Measurements from ENCODE around the gene SORCS1.

Gene SORCS1

DNA sequence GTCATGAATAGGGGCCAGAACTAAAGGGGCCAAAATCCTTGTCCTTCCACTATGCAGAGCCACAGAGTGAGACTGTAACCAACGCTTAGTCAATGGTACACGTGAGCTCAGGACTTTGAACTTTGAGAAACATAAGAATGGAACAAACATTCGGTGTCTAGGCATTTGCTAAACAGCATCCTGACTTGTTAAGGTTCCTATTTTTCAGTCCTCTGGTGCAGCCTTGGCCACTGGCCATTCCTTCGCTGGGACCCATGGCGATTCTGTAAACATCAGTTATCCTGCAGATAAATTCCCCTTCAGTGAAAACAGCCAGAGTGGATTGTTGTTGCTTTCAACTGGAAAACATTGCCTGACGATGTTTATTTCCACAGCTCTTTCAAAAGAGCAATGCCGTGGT is 266.8 kb downstream of the SORCS1 start:
- no peak for DNase-seq (ENCODE audit: low read depth)

DNA sequence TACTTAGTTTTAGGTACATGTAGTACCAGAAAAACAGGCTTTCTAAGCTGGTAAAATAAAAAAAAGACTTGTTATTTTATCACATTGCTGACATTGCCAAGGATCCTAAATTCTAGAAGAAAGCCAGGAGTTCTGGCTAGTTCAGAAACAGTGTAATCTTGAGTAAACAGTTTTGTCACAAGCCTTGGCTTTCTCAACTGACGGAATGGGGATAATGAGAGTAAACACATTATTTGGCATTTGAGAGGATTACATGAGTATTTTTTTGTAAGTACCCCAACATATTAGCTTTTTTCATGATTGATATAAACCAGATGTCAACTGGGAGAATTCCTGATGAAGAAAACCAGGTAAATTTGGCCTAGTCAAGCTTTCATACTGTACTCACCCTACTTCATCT is 269.8 kb downstream of the SORCS1 start:
- no peak for DNase-seq (ENCODE audit: low read depth)

DNA sequence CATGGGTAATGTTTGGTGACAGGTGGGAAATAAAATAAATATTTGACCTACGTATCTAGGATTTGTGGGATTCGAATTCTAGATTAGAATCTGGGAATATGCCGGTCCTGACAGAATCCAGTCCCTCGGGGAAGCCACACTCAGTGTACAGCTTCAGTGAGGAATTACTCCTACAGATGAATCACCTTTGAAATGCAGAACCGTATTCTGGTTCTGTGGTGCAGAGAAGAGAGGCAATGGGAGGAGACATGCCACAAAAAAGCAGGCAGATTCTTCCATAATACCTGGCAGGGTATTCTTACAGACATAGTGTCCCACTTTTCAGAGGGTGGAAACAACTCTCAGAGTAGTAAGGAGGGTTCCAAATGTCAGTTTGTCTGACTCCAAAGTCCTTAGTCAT is 286.9 kb downstream of the SORCS1 start:
- no peak for DNase-seq (ENCODE audit: low read depth)

- DNase-seq (ENCODE audit: low read depth), result no peak
Observed at GRCh38 chr10:106874604-106874889, 290.0 kb downstream of the SORCS1 start.

- no peak for DNase-seq (ENCODE audit: low read depth)
Observed at GRCh38 chr10:106873770-106874603, 290.5 kb downstream of the SORCS1 start.

DNA sequence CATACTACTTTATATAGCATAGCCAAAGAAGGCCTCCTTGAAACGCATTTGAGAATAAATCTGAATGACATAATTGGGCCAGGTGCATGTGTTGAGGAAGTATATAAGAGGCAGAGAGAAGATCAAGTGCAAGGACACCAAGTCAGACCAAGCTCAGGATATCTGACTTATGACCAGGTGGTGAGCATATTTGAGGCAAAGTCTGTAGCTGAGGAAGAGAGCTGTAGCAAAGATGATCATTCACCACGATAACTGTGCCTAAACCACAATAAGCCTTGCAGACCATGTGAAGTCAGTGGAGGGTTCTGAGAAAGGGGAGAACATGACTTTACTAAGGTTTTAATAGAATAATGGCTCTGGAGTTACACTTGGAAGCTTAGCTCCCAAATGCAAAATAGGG is 292.3 kb downstream of the SORCS1 start:
- no peak for DNase-seq (ENCODE audit: low read depth)

DNA sequence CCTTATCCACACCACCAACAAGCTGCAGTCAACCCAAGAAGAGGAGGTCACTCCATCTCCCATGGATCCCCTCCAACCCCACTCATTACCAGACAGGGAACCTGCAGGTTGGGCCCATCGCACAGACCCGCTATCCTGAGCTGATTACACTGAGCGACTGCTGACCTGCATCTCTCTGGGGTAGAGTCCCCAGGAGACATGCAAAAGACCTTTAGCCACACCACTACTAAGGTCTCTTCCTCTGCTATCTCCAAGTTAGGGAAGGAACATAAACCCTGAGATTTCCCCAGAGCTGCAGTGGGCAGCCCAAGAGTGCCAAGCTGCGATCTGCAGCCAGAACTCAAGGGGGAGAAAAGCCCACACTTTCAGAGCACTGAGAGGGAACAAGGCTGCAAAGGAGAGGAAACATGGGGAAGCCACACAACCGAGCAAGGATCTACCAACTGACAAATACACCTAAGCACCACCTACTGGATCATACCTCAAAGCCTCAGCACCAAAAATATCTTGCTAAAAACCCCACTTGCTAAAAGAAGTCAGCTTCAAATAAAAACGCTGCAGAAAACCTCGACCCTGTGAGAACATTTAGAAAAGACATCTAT is 298.2 kb downstream of the SORCS1 start:
- DNase-seq (ENCODE audit: low read depth), result no peak

DNA sequence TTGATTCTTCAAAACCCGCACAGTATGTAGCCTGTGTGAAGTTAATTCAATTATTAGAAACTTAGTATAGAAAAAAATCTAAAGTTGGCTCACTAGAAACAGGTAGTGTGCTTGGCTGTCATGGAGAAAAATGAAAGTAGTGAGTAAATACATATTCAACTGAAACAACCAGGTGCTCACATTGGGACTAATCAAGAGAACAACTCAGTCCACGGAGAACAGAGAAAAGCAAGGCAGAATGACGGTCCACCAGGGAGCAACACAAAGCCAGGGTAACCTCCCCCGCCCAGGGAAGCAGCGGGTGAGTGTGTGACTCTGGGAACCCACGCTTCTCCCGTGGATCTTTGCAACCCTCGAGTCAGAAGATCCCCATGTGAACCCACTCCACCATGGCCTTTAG is 300.5 kb downstream of the SORCS1 start:
- no peak for DNase-seq (ENCODE audit: low read depth)

GRCh38 chr10:106863549-106863948 is 301.0 kb downstream of the SORCS1 start:
- no peak for DNase-seq (ENCODE audit: low read depth)

- no peak for DNase-seq (ENCODE audit: low read depth)
Observed at GRCh38 chr10:106859892-106860652, 304.4 kb downstream of the SORCS1 start.

DNA sequence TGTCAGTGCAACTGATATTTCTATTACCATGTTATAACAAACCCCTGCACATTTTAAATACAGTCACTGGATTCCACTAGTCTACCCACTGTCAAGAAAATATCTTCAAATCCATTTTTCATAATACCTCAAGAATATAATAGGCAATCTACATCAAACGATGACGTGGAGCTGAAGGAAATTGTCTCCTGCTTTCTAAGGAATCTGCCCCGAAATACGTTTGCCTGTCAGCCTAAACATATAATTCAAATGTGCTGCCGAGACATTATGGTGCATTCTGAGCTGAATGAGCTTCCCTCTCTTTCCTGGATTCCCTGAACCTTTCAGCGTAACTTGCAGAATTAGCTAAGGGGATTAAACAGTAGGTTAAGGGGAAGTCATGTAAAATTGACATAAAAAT is 306.8 kb downstream of the SORCS1 start:
- no peak for DNase-seq (ENCODE audit: low read depth)

DNA sequence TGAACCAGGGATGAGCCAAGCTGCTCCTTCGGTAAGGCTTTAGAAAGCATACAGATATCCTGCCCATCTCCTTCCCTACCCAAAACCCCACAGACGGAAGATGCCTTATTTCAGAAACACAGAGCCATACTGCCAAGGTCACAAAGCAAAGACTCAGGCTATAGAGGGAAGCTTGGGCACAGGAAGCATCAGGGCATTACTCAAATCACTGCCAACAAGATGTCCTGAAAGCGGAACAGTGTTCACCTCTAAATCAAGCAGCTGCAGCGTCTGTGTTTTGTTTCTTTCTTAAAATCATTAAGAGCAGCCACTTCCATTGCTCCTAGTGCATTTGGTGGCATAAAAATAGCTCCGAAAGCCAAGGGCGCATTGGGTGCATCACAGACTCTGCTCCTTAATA is 307.3 kb downstream of the SORCS1 start:
- no peak for DNase-seq (ENCODE audit: low read depth)

DNA sequence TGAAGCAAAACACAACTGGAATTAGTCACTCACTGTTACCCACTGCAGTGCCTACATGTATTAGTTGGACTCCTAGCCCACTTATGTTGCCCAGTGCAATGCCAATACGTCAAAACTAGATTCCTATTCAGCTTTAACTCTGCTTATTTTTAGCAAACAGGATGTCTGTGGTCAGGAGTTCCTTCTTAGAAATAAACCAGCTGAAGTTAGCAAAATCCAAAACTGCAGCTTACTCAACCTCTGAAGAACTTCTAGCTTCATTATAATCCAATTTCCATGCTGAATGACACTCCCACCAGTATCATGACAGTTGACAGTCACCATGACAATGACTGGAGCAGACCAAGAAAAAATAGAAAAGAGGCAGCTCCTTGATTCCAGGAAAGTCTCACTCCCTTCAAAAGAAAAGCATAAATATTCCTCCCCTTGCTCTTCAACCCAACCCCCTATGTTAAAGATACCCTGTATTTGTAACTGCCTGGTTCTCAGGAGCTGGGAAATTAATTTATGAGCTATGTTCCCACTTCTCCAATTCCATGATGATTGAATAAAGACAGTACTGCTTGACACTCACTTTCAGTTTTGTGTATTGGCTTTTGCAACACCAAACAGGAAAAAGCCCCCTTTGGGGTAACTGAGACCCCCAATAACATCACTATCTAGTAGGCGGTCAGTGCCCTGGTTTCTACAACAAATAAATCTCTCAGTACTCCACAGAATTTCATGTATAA is 327.4 kb downstream of the SORCS1 start:
- no peak for DNase-seq (ENCODE audit: low read depth)

GRCh38 chr10:106832846-106833245 is 331.7 kb downstream of the SORCS1 start:
- DNase-seq (ENCODE audit: low read depth), result no peak

- DNase-seq (ENCODE audit: low read depth), result no peak
Observed at GRCh38 chr10:106830471-106830870, 334.0 kb downstream of the SORCS1 start.

GRCh38 chr10:106830006-106830405 is 334.5 kb downstream of the SORCS1 start:
- DNase-seq (ENCODE audit: low read depth), result no peak

DNA sequence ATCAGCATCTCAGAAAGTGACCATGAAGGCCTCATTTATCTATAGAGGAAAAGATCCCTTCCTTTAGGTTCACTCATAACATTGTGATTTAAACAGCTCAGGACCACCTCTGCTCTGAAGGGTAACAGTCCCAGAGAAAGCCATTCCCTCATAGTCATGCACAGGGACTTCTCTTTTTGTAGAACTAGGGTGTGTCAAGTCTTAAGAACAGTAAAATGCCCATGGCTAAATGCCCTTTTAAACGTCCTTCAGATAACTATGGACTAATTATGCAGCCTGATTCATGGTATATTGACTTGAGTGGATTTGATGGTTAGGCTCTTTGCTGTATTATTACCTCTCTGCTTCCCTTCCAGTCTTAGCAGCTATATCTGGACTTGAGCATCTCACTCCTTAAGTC is 337.8 kb downstream of the SORCS1 start:
- DNase-seq (ENCODE audit: low read depth), result no peak

GRCh38 chr10:106825576-106826364 is 338.7 kb downstream of the SORCS1 start:
- DNase-seq (ENCODE audit: low read depth), result no peak

- no peak for DNase-seq (ENCODE audit: low read depth)
Observed at GRCh38 chr10:106820579-106820978, 343.9 kb downstream of the SORCS1 start.

DNA sequence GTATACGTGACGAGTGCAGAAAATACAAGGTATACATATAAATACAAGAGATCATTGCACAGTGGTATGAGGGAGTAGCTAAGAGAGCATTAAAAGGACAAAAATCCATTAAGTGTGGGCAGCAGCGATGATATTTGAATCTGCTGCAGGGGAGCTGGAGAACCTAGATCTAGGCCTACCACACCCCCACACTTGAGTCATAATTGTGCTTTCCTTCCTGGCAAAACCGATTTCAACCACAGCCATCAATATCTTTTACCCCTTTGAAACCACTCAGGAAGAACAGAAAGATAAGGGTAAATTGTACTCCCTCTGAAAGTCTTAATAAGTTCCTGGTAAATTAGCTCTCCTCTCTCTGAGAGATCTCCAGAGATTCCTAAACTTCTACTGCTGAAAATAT is 345.0 kb downstream of the SORCS1 start:
- no peak for DNase-seq (ENCODE audit: low read depth)

DNA sequence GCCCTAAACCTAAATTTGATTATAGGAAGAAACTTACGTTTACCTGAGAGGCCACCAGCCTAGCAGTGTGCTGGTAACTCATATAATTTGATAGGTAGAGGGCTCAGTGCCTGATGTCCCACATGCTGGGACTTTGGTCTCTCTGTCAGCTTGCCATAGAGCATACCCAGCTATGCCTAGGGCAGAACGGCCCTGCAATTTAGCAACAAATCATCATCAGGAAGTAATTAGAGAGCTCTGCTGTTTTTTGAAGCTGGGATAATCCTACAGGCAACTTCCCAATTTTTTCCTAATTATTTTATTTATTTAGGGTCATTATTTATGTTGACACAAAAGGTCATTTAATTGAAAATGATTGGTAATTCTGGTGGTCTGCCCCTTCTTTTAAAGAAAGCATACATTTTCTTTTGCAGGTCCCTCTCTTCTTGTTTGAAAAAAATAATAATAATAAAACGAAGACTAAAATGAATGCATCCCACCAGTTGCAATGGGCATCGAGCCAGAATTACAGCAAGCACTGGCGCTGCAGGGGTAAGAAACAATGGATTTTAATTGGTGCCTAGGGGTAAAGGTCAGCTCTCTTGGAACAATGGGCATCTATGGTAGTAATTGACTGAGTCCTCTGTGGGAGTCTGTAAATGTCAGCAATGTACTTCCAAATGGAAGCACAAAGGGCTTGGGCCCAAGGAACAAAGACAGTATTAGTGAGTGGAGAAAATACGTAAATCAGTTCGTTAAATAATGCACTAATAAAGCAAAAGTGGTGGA is 348.0 kb downstream of the SORCS1 start:
- DNase-seq (ENCODE audit: low read depth), result no peak
